KG1 (cell line): Measurements from ENCODE around the gene CD84.
"Not testable (repeated sequence)": the region's sequence is repeated elsewhere in the genome, so short reads cannot be mapped to it uniquely, and the experiment has no call there.

Experiments used
- DNase-seq: peaks from one replicate; lab custom pipeline; 2025; lab: John Stamatoyannopoulos, UW

CD84 gene

DNA sequence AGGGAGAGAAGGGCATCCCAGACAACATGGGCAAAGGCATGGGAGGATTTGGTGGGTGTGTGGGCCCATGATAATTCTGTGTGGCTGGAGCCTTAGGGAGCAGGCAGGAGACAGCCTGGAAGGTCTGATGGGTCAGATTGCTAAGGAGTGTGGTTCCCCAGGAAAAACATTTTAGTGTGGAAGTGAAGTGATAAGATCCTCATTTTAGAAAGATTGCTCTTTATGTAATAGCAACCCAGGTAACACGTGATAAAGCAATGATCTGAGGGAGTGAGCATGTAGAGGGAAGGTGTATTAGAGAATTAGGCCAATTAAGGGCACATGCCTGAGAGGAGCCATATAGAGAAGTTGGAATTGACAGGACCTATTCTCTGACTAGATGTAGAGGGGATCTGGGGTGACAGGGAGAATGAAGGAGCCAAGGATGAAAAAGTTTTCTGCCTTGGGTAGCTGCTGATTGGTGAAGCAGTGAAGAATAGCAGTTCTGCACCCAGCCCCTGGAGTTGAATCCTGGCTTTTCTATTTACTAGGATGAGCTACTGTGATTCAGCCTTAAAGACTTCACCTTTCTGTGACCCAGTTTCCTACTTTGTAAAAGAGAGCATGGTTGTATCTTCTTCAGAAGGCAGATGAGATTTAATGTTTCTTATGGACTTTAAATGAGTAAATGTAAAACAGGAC lies 37.5 kb downstream of the CD84 start:
- no peak for DNase-seq

DNA sequence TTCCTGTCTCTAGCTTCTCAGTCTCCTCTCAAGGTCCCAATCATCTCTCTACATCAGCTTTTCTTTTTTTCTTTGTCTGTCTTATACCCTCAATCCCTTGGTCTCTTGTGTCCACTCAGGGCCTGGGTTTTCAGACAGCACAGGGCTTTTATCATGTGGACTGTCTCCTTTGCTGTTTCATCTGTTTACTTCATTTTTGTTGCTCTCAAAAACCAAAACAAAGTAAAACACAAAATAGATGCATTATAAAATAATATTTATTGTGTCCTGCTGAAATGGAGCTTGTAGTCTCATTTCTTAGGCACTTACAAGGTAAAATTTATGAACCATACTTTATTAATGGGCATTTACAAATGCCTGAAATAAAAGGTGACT lies 38.5 kb downstream of the CD84 start:
- DNase-seq = no peak

DNA sequence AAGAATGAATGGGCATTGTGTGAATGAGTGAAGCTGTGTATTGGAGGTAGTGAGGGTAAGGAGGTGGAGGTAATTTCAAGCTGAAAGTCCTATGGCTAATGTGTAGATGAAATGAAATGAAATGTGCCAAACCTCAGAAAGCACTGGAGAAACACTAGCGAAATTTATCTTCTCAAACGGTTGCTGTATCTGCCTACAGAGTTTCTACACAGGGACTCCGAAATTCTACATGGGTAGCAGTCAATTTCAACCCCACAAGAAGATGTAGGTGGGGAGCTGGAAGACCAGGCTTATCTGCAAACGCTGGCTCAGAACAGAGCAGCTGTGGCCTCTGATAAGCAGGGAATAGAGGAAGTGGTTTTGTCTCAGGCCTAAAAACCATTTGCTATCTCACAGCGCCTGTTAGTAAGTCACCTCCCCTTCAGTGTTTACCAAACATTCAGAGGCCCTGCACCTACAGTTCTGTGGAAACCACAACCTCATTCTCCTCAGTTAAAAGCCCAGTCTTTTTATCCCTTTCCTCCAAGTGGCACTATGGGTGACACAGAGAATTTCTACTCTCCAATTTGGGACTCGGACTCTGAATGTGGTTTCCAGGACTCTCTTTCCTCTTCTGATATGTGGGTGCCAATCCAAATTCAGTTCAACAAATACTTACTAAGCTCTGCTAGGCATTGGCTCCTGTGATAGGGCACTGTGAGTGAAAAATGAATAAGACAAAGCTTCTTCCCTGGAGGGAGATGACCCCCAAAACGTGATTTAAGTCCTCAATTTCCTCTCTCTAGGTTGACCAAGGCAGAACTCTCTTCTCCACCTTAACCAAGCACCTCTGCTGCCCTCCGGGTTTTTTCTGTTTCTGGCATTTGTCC lies 39.1 kb downstream of the CD84 start:
- peak; percentile 62 for DNase-seq

DNA sequence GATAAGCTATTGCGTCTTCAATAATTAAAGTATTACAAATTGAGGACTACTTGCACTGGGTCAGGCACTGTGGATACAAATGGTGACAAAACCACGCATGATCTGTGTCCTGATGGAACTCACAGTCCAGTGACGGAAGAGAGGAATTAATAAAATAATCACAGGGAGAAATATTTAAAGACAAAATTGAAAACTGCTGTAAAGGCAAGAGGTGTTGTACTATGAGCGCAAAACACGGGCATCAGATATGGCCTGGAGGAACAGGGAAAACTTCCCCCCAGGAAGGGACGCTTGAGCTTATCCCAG lies 39.7 kb downstream of the CD84 start:
- DNase-seq = no peak

- no peak for DNase-seq
Observed at GRCh38 chr1:160538985-160539651, 40.2 kb downstream of the CD84 start.

GRCh38 chr1:160537714-160538665 lies 41.3 kb downstream of the CD84 start:
- DNase-seq = no peak

DNA sequence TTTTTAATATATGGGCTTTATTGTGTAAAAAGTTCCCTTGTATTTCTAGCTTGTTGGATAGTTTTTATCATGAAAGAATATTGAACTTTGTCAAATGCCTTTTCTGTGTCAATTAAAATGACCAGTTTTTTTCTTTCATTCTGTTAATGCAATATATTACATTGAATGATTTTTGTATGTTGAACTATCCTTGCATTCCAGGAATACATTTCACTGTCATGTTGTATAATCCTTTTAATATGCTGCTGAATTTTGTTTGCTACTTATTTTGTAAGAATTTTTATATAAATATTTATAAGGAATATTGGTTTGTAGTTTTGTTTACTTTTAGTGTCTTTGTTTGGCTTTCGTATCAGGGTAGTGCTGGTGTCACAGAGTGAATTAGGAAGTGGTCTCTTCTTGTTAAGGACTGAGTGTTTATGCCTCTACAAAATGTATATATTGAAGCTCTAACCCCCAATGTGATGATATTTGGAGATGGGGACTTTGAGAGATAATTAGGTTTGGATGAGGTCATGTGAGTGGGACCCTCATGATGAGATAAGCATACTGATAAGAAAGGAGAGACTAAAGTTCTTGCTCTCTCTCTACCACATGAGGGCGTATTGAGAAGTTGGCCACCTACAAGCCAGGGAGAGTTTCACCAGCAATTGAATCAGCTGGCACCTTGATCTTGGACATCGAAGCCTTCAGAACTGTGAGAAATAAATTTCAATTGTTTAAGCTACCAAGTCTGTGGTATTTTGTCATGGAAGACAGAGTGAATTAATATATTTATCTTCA lies 44.3 kb downstream of the CD84 start:
- DNase-seq = no peak

- DNase-seq = not testable (repeated sequence)
Observed at GRCh38 chr1:160532557-160532813, 46.8 kb downstream of the CD84 start.

DNA sequence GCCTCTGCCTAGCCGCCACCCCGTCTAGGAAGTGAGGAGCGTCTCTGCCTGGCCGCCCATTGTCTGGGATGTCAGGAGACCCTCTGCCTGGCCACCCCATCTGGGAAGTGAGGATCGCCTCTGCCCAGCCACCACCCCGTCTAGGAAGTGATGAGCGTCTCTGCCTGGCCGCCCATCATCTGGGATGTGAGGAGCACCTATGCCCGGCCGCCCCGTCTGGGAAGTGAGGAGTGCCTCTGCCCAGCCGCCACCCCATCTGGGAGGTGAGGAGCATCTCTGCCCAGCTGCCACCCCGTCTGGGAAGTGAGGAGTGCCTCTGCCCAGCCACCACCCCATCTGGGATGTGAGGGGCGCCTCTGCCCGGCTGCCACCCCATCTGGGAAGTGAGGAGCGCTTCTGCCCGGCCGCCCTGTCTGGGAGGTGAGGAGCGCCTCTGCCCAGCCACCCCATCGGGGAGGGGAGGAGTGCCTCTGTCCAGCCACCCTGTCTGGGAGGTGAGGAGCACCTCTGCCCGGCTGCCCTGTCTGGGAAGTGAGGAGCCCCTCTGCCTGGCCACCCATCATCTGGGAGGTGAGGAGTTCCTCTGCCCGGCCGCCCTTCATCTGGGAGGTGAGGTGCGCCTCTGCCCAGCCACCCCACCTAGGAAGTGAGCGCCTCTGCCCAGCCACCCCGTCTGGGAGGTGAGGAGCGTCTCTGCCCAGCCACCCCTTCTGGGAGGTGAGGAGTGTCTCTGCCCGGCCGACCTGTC lies 47.3 kb downstream of the CD84 start:
- not testable (repeated sequence) for DNase-seq

GRCh38 chr1:160529401-160529952 lies 49.8 kb downstream of the CD84 start:
- DNase-seq = not testable (repeated sequence)

- DNase-seq = not testable (repeated sequence)
Observed at GRCh38 chr1:160523789-160524188, 55.5 kb downstream of the CD84 start.

GRCh38 chr1:160522622-160523345 lies 56.5 kb downstream of the CD84 start, which contains the start of gene SLAMF6:
Gene SLAMF6 (minus strand): TSS chr1:160523255. CDS start chr1:160523192, 63 bp downstream.
- no peak for DNase-seq

DNA sequence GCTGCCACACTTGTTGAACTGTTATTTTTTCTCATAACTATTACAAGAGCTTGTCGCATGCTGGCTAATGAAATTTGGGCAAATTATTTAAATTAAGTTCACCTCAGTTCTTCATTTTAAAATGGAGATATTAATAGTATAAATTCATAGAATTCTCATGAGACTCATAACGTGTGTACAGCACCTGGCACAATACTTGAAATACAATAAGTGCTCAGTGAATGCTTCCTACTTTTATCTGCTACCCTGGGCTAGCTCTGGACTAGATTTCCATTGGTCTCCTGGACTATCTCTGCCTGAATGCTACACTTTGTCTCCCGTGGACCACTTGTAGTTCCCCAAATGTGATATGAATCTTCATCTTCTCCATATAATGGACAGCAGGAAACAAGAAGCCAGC lies 57.2 kb downstream of the CD84 start:
- DNase-seq = no peak

DNA sequence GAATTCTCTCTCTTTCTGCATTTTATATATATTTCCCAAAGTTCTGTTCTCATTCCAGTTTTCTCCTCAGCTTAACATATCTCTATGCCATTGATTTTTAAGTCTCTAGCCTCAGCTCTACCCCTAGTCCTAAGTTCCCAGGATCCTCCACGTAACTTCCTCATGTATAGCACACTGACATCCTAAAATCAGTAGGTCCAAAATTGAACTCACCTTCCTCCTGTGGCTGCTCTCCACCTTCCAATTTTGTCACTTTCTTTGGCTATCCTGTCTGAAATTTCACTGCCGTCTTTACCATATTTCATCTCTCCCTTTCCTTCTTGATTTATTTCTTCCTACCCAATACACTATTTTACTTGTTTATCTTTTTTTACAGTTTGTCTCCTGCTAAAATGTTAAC lies 57.7 kb downstream of the CD84 start:
- no peak for DNase-seq

GRCh38 chr1:160520999-160521398 lies 58.3 kb downstream of the CD84 start:
- no peak for DNase-seq

GRCh38 chr1:160520582-160520981 lies 58.7 kb downstream of the CD84 start:
- no peak for DNase-seq

DNA sequence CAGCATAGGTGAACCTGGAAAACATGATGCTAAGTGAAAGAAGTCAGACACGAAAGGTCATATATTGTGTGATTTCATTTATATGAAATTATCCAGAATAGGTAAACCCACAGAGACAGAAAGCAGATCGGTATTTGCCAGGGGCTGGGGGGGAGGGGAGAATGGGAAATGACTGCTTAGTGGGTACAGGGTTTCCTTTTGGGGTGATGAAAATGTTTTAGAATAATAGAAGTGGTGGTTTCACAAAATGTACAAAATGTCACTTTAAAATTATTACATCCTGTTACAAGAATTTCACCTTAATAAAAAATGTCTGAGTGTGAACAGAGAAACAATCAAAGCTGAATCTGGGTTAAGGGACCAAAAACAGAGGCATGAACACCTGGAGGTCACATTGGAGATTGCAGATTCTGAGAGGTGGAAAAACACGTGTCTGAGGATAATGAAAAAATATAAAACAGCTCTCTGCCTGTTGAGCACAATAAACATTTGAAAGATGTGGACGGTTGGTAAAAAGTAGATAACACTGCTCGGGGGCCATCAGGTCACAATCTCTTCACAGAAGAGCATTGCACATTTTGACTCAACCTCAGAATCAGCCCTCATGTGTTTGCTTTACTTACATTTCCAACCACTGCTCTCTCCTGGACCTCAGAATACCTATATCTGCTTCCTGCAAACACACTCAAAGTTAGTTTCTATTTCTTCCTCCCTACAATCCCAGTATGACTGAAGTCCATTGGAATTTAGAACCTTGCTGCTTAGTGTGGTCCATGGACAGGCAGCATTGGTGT lies 59.5 kb downstream of the CD84 start:
- DNase-seq = no peak

GRCh38 chr1:160517519-160517918 lies 61.8 kb downstream of the CD84 start:
- not testable (repeated sequence) for DNase-seq

- DNase-seq = not testable (repeated sequence)
Observed at GRCh38 chr1:160515908-160516307, 63.4 kb downstream of the CD84 start.
